ENCODE measurements around the gene ULBP2.
"Not testable (repeated sequence)": the region's sequence is repeated elsewhere in the genome, so short reads cannot be mapped to it uniquely, and the experiment has no call there.

ULBP2 gene

DNA sequence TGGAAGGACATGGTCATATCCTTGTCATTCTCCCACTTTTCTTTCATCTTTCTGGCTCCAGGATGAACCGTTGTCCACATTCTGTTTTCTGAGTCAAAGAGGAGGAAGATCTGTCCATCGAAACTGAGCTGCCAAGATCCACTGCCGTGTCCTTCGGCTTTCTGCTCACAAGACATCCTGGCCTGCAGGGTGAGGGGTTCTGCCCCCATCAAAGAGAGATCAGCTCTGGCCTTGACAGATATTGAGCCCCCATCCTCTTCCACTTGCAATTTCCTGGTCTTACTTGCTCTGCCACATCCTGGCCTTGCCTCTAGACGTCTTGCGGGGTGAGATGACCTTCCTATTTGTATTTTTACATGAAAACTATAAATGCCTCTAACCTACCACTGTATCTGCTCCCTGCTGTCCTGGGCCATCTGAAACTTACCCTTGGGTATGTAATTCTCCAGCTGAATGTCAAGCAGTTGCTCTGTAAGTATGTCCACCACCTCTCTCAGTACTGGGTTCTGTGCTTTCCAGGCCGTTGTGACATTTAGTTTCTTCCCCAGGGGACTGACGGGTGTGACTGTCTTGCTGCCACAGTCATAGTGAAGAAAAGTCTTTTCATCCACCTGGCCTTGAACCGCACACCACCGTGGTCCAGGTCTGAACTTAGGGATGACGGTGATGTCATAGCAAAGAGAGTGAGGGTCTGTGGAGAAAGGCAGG, 22.5 kb upstream of the ULBP2 start:
- not testable (repeated sequence) for H3K23ac ChIP-seq (ENCODE audit: low read depth, low read length, poor library complexity); H3K4me1 ChIP-seq (ENCODE audit: control insufficient read depth in 2 of 2, insufficient read depth in 1 of 2, low read depth in 1 of 2, low read length in 2 of 2); H3K4me3 ChIP-seq (ENCODE audit: low read length in 2 of 2); H2BK120ac ChIP-seq (ENCODE audit: low read depth, low read length); H3K36me3 ChIP-seq (replicated peaks in 1 of 2; ENCODE audit: control insufficient read depth in 2 of 2, insufficient read depth in 2 of 2, low read length in 2 of 2); H4K8ac ChIP-seq (ENCODE audit: low read depth, low read length); H2AFZ ChIP-seq (ENCODE audit: low read length); H2BK12ac ChIP-seq (ENCODE audit: low read length); H3K18ac ChIP-seq (ENCODE audit: low read length); H3K79me1 ChIP-seq (ENCODE audit: low read depth, low read length); H4K91ac ChIP-seq (ENCODE audit: low read depth, low read length, poor library complexity); H3K14ac ChIP-seq (ENCODE audit: low read length); H3K4ac ChIP-seq (ENCODE audit: low read length); H2BK5ac ChIP-seq (ENCODE audit: low read length); H3K4me2 ChIP-seq (ENCODE audit: insufficient read depth, low read length, poor library complexity, severe bottlenecking); H3K9me3 ChIP-seq (replicated peaks in 1 of 2; ENCODE audit: control insufficient read depth in 2 of 2, insufficient read depth in 1 of 2, low read depth in 1 of 2, low read length in 2 of 2); H3K9ac ChIP-seq (ENCODE audit: low read depth, low read length, poor library complexity); H2BK15ac ChIP-seq (ENCODE audit: low read length); DNase-seq (ENCODE audit: low spot score); H3K27ac ChIP-seq (replicated peaks; ENCODE audit: low read length); H2AK5ac ChIP-seq (ENCODE audit: low read depth, low read length)
- WGBS, 2 donors (ENCODE audit: extremely low coverage in 2 of 2, insufficient read length in 2 of 2, insufficient replicate concordance in 1 of 2): no CpG with 5 or more reads among the region's 11 CpGs
- peaks cover 13 to 61% (median 41%) of the 10 kb centered on the region in 3 experiments for H3K27me3 ChIP-seq (ENCODE audit: control insufficient read depth in 3 of 3, insufficient read depth in 3 of 3, low read depth in 1 of 3, low read length in 3 of 3)

DNA sequence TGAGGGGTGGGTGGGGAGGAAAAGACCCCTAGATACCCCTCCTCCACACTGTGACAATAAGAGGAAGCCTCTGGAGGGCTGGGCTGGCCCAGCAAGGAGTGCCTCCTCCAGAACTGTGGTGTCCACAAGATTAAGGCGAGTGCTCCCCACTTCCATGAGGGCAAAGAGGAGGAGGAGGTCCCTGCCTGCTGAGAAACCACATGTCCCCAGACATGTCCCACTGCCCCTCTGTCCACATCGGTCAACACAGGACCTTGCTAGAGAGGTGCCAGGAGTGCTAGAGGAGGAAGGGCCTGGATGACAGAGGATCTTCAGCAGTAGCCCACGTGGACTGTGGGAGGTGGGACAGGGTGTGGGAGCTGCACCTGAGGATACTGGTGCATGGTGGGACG, 22.0 kb upstream of the ULBP2 start:
- Histone ChIP-seq H2AK5ac (ENCODE audit: low read depth, low read length) (no peak overlapping the region), H3K9ac (ENCODE audit: low read depth, low read length, poor library complexity) (no peak overlapping the region), H3K27ac (replicated peaks; ENCODE audit: low read length) (no peak overlapping the region), H3K79me1 (ENCODE audit: low read depth, low read length) (no peaks in the 10 kb centered on the region), H4K8ac (ENCODE audit: low read depth, low read length) (no peak overlapping the region), H3K27me3 (ENCODE audit: control insufficient read depth in 3 of 3, insufficient read depth in 3 of 3, low read depth in 1 of 3, low read length in 3 of 3) (peaks cover 18 to 66% (median 47%) of the 10 kb centered on the region in 3 experiments), H4K91ac (ENCODE audit: low read depth, low read length, poor library complexity) (no peak overlapping the region), H3K4me1 (ENCODE audit: control insufficient read depth in 2 of 2, insufficient read depth in 1 of 2, low read depth in 1 of 2, low read length in 2 of 2) (peaks cover 3 to 4% of the 10 kb centered on the region in 2 donors), H3K4me2 (ENCODE audit: insufficient read depth, low read length, poor library complexity, severe bottlenecking) (no peak overlapping the region), H3K14ac (ENCODE audit: low read length) (no peak overlapping the region), H3K4me3 (ENCODE audit: low read length in 2 of 2) (no peak overlapping the region), H2BK120ac (ENCODE audit: low read depth, low read length) (no peak overlapping the region), H3K4ac (ENCODE audit: low read length) (no peak overlapping the region), H2BK15ac (ENCODE audit: low read length) (no peak overlapping the region), H3K9me3 (replicated peaks in 1 of 2; ENCODE audit: control insufficient read depth in 2 of 2, insufficient read depth in 1 of 2, low read depth in 1 of 2, low read length in 2 of 2) (peaks cover 2 to 5% of the 10 kb centered on the region in 2 donors), H2AFZ (ENCODE audit: low read length) (no peak overlapping the region), H2BK12ac (ENCODE audit: low read length) (no peak overlapping the region), H2BK5ac (ENCODE audit: low read length) (no peak overlapping the region), H3K18ac (ENCODE audit: low read length) (no peak overlapping the region), H3K23ac (ENCODE audit: low read depth, low read length, poor library complexity) (no peak overlapping the region), H3K36me3 (replicated peaks in 1 of 2; ENCODE audit: control insufficient read depth in 2 of 2, insufficient read depth in 2 of 2, low read length in 2 of 2) (no peaks in the 10 kb centered on the region)
- WGBS, 2 donors (ENCODE audit: extremely low coverage in 2 of 2, insufficient read length in 2 of 2, insufficient replicate concordance in 1 of 2): no CpG with 5 or more reads among the region's 4 CpGs
- DNase-seq (ENCODE audit: low spot score): no peak

- no peaks in the 10 kb centered on the region for H3K79me1 ChIP-seq (ENCODE audit: low read depth, low read length)
- no peak overlapping the region for H4K8ac ChIP-seq (ENCODE audit: low read depth, low read length)
- H2AK5ac ChIP-seq (ENCODE audit: low read depth, low read length): no peak overlapping the region
- H3K4me2 ChIP-seq (ENCODE audit: insufficient read depth, low read length, poor library complexity, severe bottlenecking): no peak overlapping the region
- no peaks in the 10 kb centered on the region for H3K36me3 ChIP-seq (replicated peaks in 1 of 2; ENCODE audit: control insufficient read depth in 2 of 2, insufficient read depth in 2 of 2, low read length in 2 of 2)
- no peak overlapping the region for H3K23ac ChIP-seq (ENCODE audit: low read depth, low read length, poor library complexity)
- H3K14ac ChIP-seq (ENCODE audit: low read length): no peak overlapping the region
- WGBS, 2 donors (ENCODE audit: extremely low coverage in 2 of 2, insufficient read length in 2 of 2, insufficient replicate concordance in 1 of 2): no CpG with 5 or more reads among the region's 6 CpGs
- H2BK15ac ChIP-seq (ENCODE audit: low read length): no peak overlapping the region
- no peak overlapping the region for H3K9ac ChIP-seq (ENCODE audit: low read depth, low read length, poor library complexity)
- H2BK12ac ChIP-seq (ENCODE audit: low read length): no peak overlapping the region
- H3K27me3 ChIP-seq (ENCODE audit: control insufficient read depth in 3 of 3, insufficient read depth in 3 of 3, low read depth in 1 of 3, low read length in 3 of 3): peaks cover 27 to 75% (median 59%) of the 10 kb centered on the region in 3 experiments
- no peak overlapping the region for H2BK5ac ChIP-seq (ENCODE audit: low read length)
- H3K4ac ChIP-seq (ENCODE audit: low read length): no peak overlapping the region
- H4K91ac ChIP-seq (ENCODE audit: low read depth, low read length, poor library complexity): no peak overlapping the region
- H3K9me3 ChIP-seq (replicated peaks in 1 of 2; ENCODE audit: control insufficient read depth in 2 of 2, insufficient read depth in 1 of 2, low read depth in 1 of 2, low read length in 2 of 2): peaks cover 2 to 5% of the 10 kb centered on the region in 2 donors
- H3K27ac ChIP-seq (replicated peaks; ENCODE audit: low read length): no peak overlapping the region
- no peak overlapping the region for H3K18ac ChIP-seq (ENCODE audit: low read length)
- no peak overlapping the region for H2AFZ ChIP-seq (ENCODE audit: low read length)
- no peak overlapping the region for H2BK120ac ChIP-seq (ENCODE audit: low read depth, low read length)
- DNase-seq (ENCODE audit: low spot score): no peak
- peaks cover 5 to 8% of the 10 kb centered on the region in 2 donors for H3K4me1 ChIP-seq (ENCODE audit: control insufficient read depth in 2 of 2, insufficient read depth in 1 of 2, low read depth in 1 of 2, low read length in 2 of 2)
- H3K4me3 ChIP-seq (ENCODE audit: low read length in 2 of 2): no peak overlapping the region
Observed at GRCh38 chr6:149921361-149921760, 20.5 kb upstream of the ULBP2 start.

DNA sequence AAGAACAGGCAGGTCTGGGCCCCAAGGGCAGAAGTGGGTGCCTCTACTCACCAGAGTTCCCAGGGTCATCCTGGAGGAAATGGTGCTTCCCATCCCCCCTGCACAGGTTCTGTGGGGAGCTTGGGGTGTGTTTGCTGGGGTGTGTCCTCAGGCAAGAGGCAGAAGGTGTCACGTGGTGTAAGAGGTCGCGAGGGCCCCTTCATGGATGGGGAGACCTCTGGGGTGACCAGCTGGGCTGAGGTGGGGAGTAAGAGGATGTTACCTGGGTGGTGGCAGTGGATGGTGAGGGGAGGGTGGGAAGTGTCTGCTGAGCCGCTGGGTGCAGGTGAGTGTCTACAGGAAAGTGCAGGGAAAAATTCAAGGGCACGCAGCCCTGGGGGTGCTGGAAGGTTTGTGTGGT, 19.7 kb upstream of the ULBP2 start:
- H3K4me2 ChIP-seq (ENCODE audit: insufficient read depth, low read length, poor library complexity, severe bottlenecking); H3K4ac ChIP-seq (ENCODE audit: low read length); H2BK5ac ChIP-seq (ENCODE audit: low read length); H3K9ac ChIP-seq (ENCODE audit: low read depth, low read length, poor library complexity); H4K8ac ChIP-seq (ENCODE audit: low read depth, low read length); DNase-seq (ENCODE audit: low spot score); H3K18ac ChIP-seq (ENCODE audit: low read length); H4K91ac ChIP-seq (ENCODE audit: low read depth, low read length, poor library complexity); H3K27ac ChIP-seq (replicated peaks; ENCODE audit: low read length); H3K9me3 ChIP-seq (replicated peaks in 1 of 2; ENCODE audit: control insufficient read depth in 2 of 2, insufficient read depth in 1 of 2, low read depth in 1 of 2, low read length in 2 of 2); H3K4me1 ChIP-seq (ENCODE audit: control insufficient read depth in 2 of 2, insufficient read depth in 1 of 2, low read depth in 1 of 2, low read length in 2 of 2); H2BK12ac ChIP-seq (ENCODE audit: low read length); H3K23ac ChIP-seq (ENCODE audit: low read depth, low read length, poor library complexity); H2BK120ac ChIP-seq (ENCODE audit: low read depth, low read length); H3K36me3 ChIP-seq (replicated peaks in 1 of 2; ENCODE audit: control insufficient read depth in 2 of 2, insufficient read depth in 2 of 2, low read length in 2 of 2); H3K79me1 ChIP-seq (ENCODE audit: low read depth, low read length); H2AK5ac ChIP-seq (ENCODE audit: low read depth, low read length); H2BK15ac ChIP-seq (ENCODE audit: low read length); H3K14ac ChIP-seq (ENCODE audit: low read length): not testable (repeated sequence)
- peak overlapping the region; percentile 98 for H2AFZ ChIP-seq (ENCODE audit: low read length)
- peaks cover 27 to 75% (median 59%) of the 10 kb centered on the region in 3 experiments for H3K27me3 ChIP-seq (ENCODE audit: control insufficient read depth in 3 of 3, insufficient read depth in 3 of 3, low read depth in 1 of 3, low read length in 3 of 3)
- H3K4me3 ChIP-seq (ENCODE audit: low read length in 2 of 2): peak overlapping the region; percentile 56 to 82
- no CpG with 5 or more reads among the region's 5 CpGs for WGBS, 2 donors (ENCODE audit: extremely low coverage in 2 of 2, insufficient read length in 2 of 2, insufficient replicate concordance in 1 of 2)
